Activated naive CD8-positive, alpha-beta T cell treated with anti-CD3 and anti-CD28 coated beads, Interleukin-2, amount 10 ng/mL, durations not matched to agents 7 days and 5 days (primary cell): Measurements from ENCODE around the gene RASL12. TPM values are rescaled to one million over a fixed set of nuclear protein-coding genes. Genes with fewer than 3 reads are reported as not detected.

ENCODE experiments used
- ATAC-seq: fragments of 150-1000 bp; cut with Tn5 transposase; one replicate; pipeline ENCODE4 v1.10.0; 2021; ENCODE audit warnings: low read depth, moderate library complexity
- POLR2A ChIA-PET: fragments of 350-600 bp; sonication (Branson Sonifier 250); formaldehyde crosslinking; loops from one replicate; lab custom pipeline; 2021; ENCODE audit warnings: antibody characterized with exemption; lab: Charles Lee
- DNase-seq: peaks from one replicate; pipeline ENCODE4 v3.0.0; 2021
- H3K27ac Mint-ChIP-seq: one replicate; pipeline ENCODE4 v1.8.0; 2022; ENCODE audit warnings: mild to moderate bottlenecking, mixed read lengths
- H3K27me3 Mint-ChIP-seq: one replicate; pipeline ENCODE4 v1.8.0; 2022; ENCODE audit warnings: mild to moderate bottlenecking, moderate library complexity, mixed read lengths
- H3K36me3 Mint-ChIP-seq: one replicate; pipeline ENCODE4 v1.8.0; 2021; ENCODE audit warnings: mild to moderate bottlenecking, mixed read lengths
- H3K4me1 Mint-ChIP-seq: one replicate; pipeline ENCODE4 v1.8.0; 2021; ENCODE audit warnings: mixed read lengths
- H3K4me3 Mint-ChIP-seq: one replicate; pipeline ENCODE4 v1.8.0; 2022; ENCODE audit warnings: mild to moderate bottlenecking, moderate library complexity, mixed read lengths
- H3K9me3 Mint-ChIP-seq: one replicate; pipeline ENCODE4 v1.8.0; 2021; ENCODE audit warnings: mixed read lengths
- total RNA-seq, 2 experiments: library from RNA; stranded (reverse); gene quantifications; one replicate each; pipeline ENCODE4 v1.2.3, GENCODE V29; 2021

Gene RASL12
- total RNA-seq, 2 experiments from 2014 or later = not detected

DNA sequence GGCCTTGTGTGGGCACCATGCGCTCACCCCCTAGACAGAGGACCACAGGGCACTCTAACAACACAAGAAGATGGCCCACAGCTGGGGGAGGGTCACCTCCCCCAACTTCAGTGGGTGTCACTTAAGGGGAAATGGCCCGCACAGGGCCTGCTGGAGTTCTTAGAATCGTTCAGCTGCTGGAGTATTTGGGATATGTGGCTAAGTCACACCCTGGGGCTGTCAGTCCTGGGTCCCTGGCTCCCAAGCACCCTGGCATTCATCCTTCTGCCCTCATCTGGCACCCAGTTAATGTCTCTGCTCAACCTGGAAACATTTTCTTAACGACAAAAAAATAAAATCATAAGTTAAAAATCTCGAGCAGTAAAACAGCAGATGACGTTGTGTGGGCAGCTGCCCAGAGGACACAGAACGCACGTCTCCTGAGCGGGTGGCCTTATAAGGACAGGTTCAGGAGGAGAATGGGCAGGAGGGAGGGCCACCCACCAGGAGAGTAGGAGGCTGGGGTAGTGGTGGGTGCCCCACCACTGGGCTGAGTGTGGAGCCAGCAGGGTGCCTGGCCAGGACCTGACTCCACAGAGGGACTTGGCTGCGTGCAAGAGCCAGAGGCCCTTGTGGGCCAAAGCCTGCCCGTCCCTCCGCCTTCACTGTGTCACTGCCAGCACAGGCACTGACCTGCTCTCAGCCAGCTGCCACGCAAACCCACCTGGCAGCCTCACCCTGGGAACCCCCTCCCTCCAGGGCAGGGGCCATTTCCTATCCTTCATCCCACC lies 20.3 kb upstream of the RASL12 start:
- POLR2A ChIA-PET = interaction anchor here (1.6 kb wide), 1 partner anchor 217 kb away, joined by 3 read pairs; the partner anchor contains the start of gene RNU5B-1
- peaks cover 15% of the 10 kb centered on the region for H3K27me3 Mint-ChIP-seq
- DNase-seq = no peak

DNA sequence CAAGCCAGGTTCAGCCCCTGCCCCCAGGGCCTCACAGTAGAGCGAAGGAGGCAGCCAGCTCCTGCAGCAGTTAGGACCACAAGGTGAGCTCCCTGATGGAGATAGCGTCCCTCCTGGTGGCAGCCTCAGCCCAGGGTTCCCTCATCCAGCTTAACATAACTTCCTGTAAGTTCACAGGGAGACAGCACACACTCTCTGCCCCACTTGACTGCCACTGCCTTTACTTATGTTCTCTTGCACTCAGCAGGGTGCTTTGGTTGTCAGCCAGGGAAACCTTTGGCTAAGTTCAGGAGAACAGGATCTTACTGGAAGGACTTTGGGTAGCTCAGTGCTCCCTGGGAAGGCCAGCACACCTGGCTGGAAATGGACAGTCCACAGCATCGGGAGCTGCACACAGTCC lies 19.6 kb upstream of the RASL12 start:
- no peak for DNase-seq
- Mint-ChIP-seq H3K27ac (no peak overlapping the region), H3K36me3 (no peaks in the 10 kb centered on the region), H3K9me3 (no peaks in the 10 kb centered on the region), H3K4me3 (no peak overlapping the region), H3K27me3 (peaks cover 22% of the 10 kb centered on the region), H3K4me1 (peaks cover 17% of the 10 kb centered on the region)
- ATAC-seq = no peak
- POLR2A ChIA-PET = interaction anchor here (1.6 kb wide), 1 partner anchor 217 kb away, joined by 3 read pairs; the partner anchor contains the start of gene RNU5B-1

More for the DNA sequence above, 20.3 kb upstream of the RASL12 start:
- Mint-ChIP-seq H3K36me3 (no peaks in the 10 kb centered on the region), H3K4me1 (peaks cover 11% of the 10 kb centered on the region), H3K27ac (no peak overlapping the region), H3K9me3 (no peaks in the 10 kb centered on the region), H3K4me3 (no peak overlapping the region)
- ATAC-seq = no peak

DNA sequence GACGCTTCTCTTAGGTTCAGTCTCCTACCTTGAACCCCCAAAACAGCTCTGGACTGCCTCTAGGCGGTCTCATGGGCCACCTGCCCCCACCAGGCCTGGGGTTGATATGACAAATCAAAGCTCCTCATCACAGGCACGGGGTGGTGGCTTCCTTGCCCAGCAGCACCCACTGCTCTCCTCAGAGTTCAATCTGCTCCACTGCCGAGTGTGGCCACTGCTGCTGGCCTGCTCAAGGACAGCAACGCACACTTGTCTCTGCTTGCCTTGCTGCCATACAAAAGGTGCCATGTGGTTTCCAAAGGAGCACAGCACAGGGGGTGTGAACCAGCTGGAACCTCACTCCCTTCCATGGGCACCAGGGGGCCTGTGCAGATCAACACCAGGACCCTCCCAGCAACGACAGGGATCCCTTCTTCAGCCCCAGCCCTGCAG lies 18.9 kb upstream of the RASL12 start:
- no peak overlapping the region for H3K4me3 Mint-ChIP-seq
- H3K9me3 Mint-ChIP-seq = no peaks in the 10 kb centered on the region
- H3K4me1 Mint-ChIP-seq = peaks cover 24% of the 10 kb centered on the region
- no peaks in the 10 kb centered on the region for H3K36me3 Mint-ChIP-seq
- no peak for DNase-seq
- POLR2A ChIA-PET = interaction anchor here (1.6 kb wide), 1 partner anchor 218 kb away, joined by 3 read pairs; the partner anchor contains the start of gene RNU5B-1
- H3K27ac Mint-ChIP-seq = no peak overlapping the region
- no peak for ATAC-seq
- H3K27me3 Mint-ChIP-seq = peaks cover 23% of the 10 kb centered on the region

DNA sequence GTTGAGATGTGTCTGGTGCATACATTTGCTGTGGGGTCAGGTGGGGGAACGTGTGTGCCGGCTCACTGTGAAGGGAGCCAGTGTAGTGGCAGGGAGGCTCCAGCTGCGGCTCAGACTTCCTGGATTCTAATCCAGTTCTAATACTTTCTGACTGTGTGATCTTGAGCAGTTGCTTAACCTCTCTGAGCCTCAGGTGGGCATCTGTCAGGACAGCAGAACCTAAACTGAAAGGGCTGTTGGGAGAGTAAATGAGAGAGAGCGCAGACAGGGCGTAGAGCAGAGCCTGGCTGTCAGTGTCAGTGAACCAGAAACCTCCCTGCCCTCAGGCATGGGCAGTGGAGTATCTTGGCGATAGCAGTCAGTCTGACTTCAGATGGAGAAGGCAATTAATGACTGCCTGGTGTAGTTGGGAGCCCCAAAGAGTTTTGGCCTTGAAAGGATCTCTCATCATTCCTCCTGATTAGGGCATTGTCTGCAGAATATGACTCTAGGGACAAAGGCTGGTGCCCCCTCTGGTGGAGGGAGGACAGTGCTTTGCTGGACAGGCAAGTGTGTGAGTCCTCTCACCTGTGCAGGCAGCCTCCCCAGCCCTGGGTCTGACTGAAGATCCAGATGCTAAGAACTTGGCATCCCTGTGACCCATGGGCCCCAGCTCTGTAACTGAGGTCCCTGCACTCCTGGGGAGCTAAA lies 18.3 kb upstream of the RASL12 start:
- Mint-ChIP-seq H3K4me1 (peaks cover 27% of the 10 kb centered on the region), H3K9me3 (no peaks in the 10 kb centered on the region), H3K36me3 (no peaks in the 10 kb centered on the region), H3K4me3 (no peak overlapping the region), H3K27ac (no peak overlapping the region), H3K27me3 (peaks cover 26% of the 10 kb centered on the region)
- POLR2A ChIA-PET = no interaction called here
- ATAC-seq (no peak), DNase-seq (no peak)

DNA sequence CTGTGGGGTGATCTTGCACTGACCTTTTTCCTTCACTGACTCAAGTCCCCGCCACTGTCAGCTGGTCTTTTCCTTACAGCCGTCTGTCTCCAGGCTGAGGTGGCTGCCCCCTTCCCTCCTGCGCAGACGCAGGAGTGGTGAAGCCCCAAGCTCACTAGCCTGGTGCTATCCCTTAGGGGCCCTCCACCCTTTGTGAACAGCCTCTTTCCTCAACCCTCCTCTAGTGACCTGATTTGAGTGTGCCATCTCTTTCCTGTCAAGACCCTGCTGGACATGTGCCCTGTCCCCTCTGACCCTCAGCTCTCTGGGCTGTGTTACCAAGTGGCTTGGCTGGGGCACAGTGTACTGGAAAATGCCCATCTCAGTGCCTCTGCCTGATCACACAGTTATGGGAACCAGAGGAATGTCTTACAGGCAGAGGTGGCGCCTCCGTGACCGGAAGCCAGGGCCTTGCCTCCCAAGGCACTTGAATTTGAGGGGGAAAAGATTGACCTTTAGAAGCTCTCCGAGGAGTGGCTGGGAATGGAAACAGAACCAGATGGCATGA lies 17.5 kb upstream of the RASL12 start:
- no peaks in the 10 kb centered on the region for H3K9me3 Mint-ChIP-seq
- H3K27ac Mint-ChIP-seq = no peak overlapping the region
- no peak for ATAC-seq

DNA sequence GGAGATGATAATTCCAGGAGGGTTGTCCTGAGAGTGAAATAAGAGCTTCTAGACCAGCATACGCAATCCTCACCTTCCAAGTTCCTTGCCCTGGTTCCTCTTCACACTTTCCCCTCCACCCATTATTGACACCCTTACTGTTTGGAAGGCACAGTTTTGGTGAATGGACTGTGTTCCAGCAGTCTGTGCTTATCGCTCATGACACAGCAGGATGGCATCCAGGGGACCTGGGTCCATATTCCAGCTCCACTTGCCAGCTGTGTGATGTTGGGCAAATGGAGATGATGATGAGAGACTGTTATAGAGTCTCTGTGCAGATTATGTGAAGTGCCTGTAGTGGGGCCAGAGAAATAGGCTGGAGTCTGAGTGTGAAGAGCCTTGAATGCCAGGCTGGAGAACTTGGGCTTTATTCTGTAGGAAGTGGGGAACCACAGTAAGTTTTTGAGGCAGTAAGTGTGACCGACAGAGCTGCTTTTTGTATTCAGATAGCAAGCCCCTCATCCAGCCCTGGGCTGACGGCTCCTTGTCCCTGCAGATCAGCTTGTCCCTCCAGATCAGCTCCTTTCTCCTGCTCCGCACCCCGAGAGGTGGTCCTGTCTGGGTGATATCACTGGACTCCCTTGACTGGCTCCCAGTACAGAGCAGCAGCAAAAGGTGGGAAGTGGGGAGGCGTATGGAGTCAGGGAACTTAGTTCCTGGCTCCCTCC lies 16.9 kb upstream of the RASL12 start:
- H3K27me3 Mint-ChIP-seq = peaks cover 35% of the 10 kb centered on the region
- H3K4me1 Mint-ChIP-seq = peaks cover 27% of the 10 kb centered on the region
- H3K36me3 Mint-ChIP-seq = no peaks in the 10 kb centered on the region
- no peak overlapping the region for H3K4me3 Mint-ChIP-seq
- POLR2A ChIA-PET = interaction anchor here (0.6 kb wide), 1 partner anchor 1795 kb away, joined by 3 read pairs; no protein-coding TSS in a partner anchor
- ATAC-seq (no peak), DNase-seq (no peak)
- H3K27ac Mint-ChIP-seq = no peak overlapping the region
- no peaks in the 10 kb centered on the region for H3K9me3 Mint-ChIP-seq

More for the DNA sequence above, 17.5 kb upstream of the RASL12 start:
- DNase-seq = no peak
- peaks cover 27% of the 10 kb centered on the region for H3K4me1 Mint-ChIP-seq
- POLR2A ChIA-PET = interaction anchor here (0.6 kb wide), 1 partner anchor 1796 kb away, joined by 3 read pairs; no protein-coding TSS in a partner anchor
- no peak overlapping the region for H3K4me3 Mint-ChIP-seq
- H3K27me3 Mint-ChIP-seq = peaks cover 33% of the 10 kb centered on the region
- no peaks in the 10 kb centered on the region for H3K36me3 Mint-ChIP-seq

DNA sequence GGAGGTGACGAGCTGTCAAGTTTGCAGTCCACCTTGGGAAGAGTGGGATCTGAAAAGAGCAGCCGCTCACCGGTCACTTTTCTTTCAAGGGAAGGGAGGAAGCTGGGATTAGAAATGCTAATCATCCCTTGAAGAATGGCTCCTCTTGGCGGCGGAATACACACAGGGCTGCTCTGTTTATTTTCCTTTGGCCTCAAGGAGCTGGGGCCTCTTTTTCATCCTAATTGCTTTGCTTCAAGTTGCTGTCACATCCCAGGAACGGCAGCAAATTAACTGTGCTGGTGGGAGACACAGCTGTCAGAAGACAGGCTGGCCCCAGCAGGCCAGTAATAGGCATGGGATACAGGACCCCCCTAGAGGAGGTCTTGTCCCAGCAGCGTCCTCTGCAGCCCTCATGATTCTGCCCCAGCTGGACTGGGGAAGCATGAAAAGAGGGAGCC lies 15.5 kb upstream of the RASL12 start:
- Mint-ChIP-seq H3K9me3 (no peaks in the 10 kb centered on the region), H3K36me3 (no peaks in the 10 kb centered on the region), H3K4me1 (peaks cover 27% of the 10 kb centered on the region), H3K4me3 (no peak overlapping the region), H3K27me3 (peaks cover 43% of the 10 kb centered on the region), H3K27ac (no peak overlapping the region)
- no peak for DNase-seq
- no peak for ATAC-seq
- POLR2A ChIA-PET = interaction anchor here (0.5 kb wide), 1 partner anchor 78 kb away, joined by 4 read pairs; no protein-coding TSS in a partner anchor

DNA sequence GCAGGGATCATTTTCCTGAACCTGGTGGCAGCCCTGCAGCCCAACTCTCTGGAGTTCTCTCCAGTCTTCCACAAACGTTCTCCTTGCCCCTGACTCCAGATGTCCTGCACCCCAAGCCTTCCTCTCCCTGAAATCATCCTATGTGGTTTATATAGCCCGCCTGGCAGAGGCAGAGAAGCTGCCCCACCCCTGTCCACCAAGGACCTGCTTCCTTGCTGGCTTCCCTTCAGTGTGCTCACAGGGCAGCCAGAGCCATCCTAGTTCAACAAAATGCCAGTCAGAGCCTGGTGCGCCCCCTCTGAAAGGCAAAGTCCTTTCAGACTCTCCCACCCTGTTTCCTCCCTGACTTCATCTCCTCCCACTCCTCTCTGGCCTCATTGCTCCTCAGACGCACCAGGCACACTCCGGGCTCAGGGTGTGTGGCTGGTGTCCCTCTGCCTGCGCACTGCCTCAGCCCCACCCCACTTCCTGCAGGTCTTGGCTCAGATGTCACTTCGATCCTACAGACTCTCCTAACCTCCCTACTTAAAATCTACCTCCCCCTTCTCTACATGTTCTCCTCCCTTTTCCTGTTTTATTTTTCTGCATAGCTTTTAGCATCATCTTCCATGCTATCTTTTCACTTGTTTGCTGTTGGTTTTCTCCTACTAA lies 14.6 kb upstream of the RASL12 start:
- Mint-ChIP-seq H3K27ac (no peak overlapping the region), H3K4me1 (peaks cover 32% of the 10 kb centered on the region), H3K4me3 (peak overlapping the region; percentile 23), H3K36me3 (no peaks in the 10 kb centered on the region), H3K9me3 (no peaks in the 10 kb centered on the region), H3K27me3 (peaks cover 50% of the 10 kb centered on the region)
- ATAC-seq (peak; percentile 90), DNase-seq (peak; percentile 52)
- POLR2A ChIA-PET = interaction anchor here (0.5 kb wide), 1 partner anchor 77 kb away, joined by 4 read pairs; no protein-coding TSS in a partner anchor

DNA sequence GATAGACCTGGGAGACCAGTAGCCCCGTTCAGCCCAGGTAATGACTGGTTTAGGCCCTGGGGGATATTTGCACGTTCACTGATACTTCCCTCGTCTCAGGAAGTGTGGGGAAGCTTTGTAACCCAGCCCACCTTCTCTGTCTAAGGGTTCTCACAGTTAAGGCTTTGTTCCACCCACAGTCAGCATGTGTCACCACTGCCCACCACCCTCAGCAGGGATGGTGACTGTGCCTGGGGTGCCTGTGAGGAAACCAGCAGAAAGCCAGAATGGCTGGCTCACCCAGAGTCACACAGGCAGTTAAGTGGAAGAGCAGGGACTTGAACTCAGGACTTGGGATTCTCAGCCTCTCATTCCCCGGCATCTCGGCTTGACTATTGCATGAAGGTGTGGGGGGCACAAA lies 14.0 kb upstream of the RASL12 start:
- Mint-ChIP-seq H3K36me3 (no peaks in the 10 kb centered on the region), H3K4me1 (peaks cover 32% of the 10 kb centered on the region), H3K9me3 (no peaks in the 10 kb centered on the region), H3K27me3 (peaks cover 50% of the 10 kb centered on the region), H3K27ac (no peak overlapping the region), H3K4me3 (no peak overlapping the region)
- ATAC-seq (no peak), DNase-seq (no peak)
- POLR2A ChIA-PET = no interaction called here

DNA sequence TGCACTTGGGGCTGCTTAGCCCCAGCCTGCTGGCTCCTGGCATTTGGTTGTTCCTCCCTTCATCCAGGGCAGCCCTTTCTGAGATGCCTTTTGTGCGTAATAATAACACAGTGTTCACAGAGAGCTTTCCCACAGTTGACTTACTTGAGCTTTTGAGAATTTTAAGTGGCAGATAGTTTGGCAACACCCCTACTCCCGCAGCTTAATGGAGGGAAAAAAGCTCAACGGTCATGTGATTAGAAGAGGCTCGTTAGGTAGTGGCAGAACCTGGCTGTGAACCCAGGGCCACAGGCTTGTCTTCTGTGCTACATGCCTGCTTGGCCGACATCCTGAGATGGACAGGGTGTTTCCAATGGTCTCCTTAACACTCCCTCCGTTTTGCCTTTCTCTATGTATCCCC lies 13.5 kb upstream of the RASL12 start:
- no peak for DNase-seq
- POLR2A ChIA-PET = no interaction called here
- peaks cover 32% of the 10 kb centered on the region for H3K4me1 Mint-ChIP-seq
- no peaks in the 10 kb centered on the region for H3K36me3 Mint-ChIP-seq
- H3K4me3 Mint-ChIP-seq = no peak overlapping the region
- no peak overlapping the region for H3K27ac Mint-ChIP-seq
- H3K27me3 Mint-ChIP-seq = peaks cover 53% of the 10 kb centered on the region
- ATAC-seq = no peak
- H3K9me3 Mint-ChIP-seq = no peaks in the 10 kb centered on the region

DNA sequence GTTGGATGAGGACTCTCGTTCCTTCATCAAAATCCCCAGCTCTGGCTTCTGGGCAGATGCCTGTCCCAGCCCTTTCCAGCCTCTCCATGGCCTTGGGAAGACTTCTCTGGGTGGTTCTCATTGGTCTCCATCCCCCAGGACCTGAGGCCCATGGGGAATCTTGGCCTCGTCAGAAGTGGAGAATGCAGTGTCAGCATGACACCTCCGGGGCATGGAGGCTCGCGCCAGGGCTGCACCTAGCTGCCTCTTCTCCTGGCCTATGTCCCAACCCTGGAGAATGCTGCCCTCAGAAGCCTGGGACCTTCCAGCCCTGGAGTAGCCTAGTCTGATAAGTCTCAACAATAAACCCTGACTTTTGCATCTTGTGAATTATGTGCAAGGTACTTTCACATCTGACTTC lies 11.8 kb upstream of the RASL12 start:
- H3K9me3 Mint-ChIP-seq = no peaks in the 10 kb centered on the region
- POLR2A ChIA-PET = no interaction called here
- DNase-seq (no peak), ATAC-seq (no peak)
- H3K36me3 Mint-ChIP-seq = no peaks in the 10 kb centered on the region
- H3K27me3 Mint-ChIP-seq = peaks cover 52% of the 10 kb centered on the region
- peaks cover 28% of the 10 kb centered on the region for H3K4me1 Mint-ChIP-seq
- H3K27ac Mint-ChIP-seq = no peak overlapping the region
- H3K4me3 Mint-ChIP-seq = no peak overlapping the region

DNA sequence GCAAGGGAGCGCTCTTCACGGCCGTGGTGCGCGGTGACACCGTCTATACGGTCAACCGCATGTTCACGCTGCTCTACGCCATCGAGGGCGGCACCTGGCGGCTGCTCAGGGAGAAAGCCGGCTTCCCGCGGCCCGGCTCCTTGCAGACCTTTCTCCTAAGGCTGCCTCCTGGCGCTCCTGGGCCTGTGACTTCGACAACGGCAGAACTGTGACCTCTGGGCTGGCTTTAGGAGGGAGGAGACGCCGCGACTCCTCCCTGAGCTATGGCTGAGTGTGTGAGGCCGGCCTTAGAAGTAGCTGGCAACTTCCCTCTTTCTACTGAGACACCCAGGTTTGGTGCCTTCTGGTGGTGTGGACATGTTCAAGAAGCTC lies 10.2 kb upstream of the RASL12 start:
- H3K4me3 Mint-ChIP-seq = peak overlapping the region; percentile 1
- POLR2A ChIA-PET = interaction anchor here (1.1 kb wide), 1 partner anchor 9 kb away, joined by 3 read pairs; no protein-coding TSS in a partner anchor
- peaks cover 21% of the 10 kb centered on the region for H3K4me1 Mint-ChIP-seq
- H3K9me3 Mint-ChIP-seq = no peaks in the 10 kb centered on the region
- DNase-seq (peak; percentile 65), ATAC-seq (peak; percentile 53)
- H3K27ac Mint-ChIP-seq = no peak overlapping the region
- H3K27me3 Mint-ChIP-seq = peaks cover 38% of the 10 kb centered on the region
- H3K36me3 Mint-ChIP-seq = no peaks in the 10 kb centered on the region
